Epidermal melanocyte (primary cell): ENCODE measurements around the gene FGL2.
"Not testable (repeated sequence)": the region's sequence is repeated elsewhere in the genome, so short reads cannot be mapped to it uniquely, and the experiment has no call there.

Experiments used
- DNase-seq: peaks from one replicate; pipeline ENCODE4 v3.0.0; 2011; ENCODE audit warnings: low spot score; ENCODE audit not compliant: insufficient read length

Gene FGL2

GRCh38 chr7:77216181-77216845, 16.7 kb upstream of the FGL2 start:
- no peak for DNase-seq

- no peak for DNase-seq
Observed at GRCh38 chr7:77209479-77210139, 10.0 kb upstream of the FGL2 start.

GRCh38 chr7:77208416-77208815, 8.8 kb upstream of the FGL2 start:
- DNase-seq, result no peak

GRCh38 chr7:77205706-77206105, 6.1 kb upstream of the FGL2 start:
- no peak for DNase-seq

- no peak for DNase-seq
Observed at GRCh38 chr7:77202481-77202976, 2.9 kb upstream of the FGL2 start.

- no peak for DNase-seq
Observed at GRCh38 chr7:77200542-77200941, 923 bp upstream of the FGL2 start.

- no peak for DNase-seq
Observed at GRCh38 chr7:77197141-77197540, 2.5 kb downstream of the FGL2 start.

GRCh38 chr7:77188731-77189437, 10.7 kb downstream of the FGL2 start:
- DNase-seq, result no peak

- DNase-seq, result no peak
Observed at GRCh38 chr7:77185866-77186265, 13.8 kb downstream of the FGL2 start.

GRCh38 chr7:77184990-77185389, 14.6 kb downstream of the FGL2 start:
- DNase-seq, result peak; percentile 29

- no peak for DNase-seq
Observed at GRCh38 chr7:77184463-77184862, 15.2 kb downstream of the FGL2 start.

GRCh38 chr7:77182261-77182660, 17.4 kb downstream of the FGL2 start:
- DNase-seq, result no peak

GRCh38 chr7:77181734-77182133, 17.9 kb downstream of the FGL2 start:
- DNase-seq, result no peak

GRCh38 chr7:77181015-77181595, 18.5 kb downstream of the FGL2 start:
- DNase-seq, result no peak

- not testable (repeated sequence) for DNase-seq
Observed at GRCh38 chr7:77178024-77178423, 21.6 kb downstream of the FGL2 start.

- not testable (repeated sequence) for DNase-seq
Observed at GRCh38 chr7:77177321-77177904, 22.2 kb downstream of the FGL2 start.

- DNase-seq, result not testable (repeated sequence)
Observed at GRCh38 chr7:77175274-77175800, 24.3 kb downstream of the FGL2 start.

- DNase-seq, result not testable (repeated sequence)
Observed at GRCh38 chr7:77174418-77174817, 25.2 kb downstream of the FGL2 start.

- not testable (repeated sequence) for DNase-seq
Observed at GRCh38 chr7:77172437-77173172, 27.0 kb downstream of the FGL2 start.

- not testable (repeated sequence) for DNase-seq
Observed at GRCh38 chr7:77171073-77171472, 28.5 kb downstream of the FGL2 start.

GRCh38 chr7:77157446-77157845, 42.2 kb downstream of the FGL2 start:
- DNase-seq, result no peak
